ENCODE measurements around the gene TAPT1.
A peak's percentile ranks its signal among the peaks of the same experiment; 100 is the strongest.

GRCh38 chr4:16270454-16271328 lies 44.4 kb upstream of the TAPT1 start:
- TF ChIP-seq CTCF (IDR thresholded peaks at IDR 0.05), result peak; percentile 7; the same call in 1 of the 2 replicates
- no peak for TF ChIP-seq POLR2AphosphoS5 (IDR thresholded peaks at IDR 0.05; ENCODE audit: low read depth, low read length)
- TF ChIP-seq TCF7L2 (IDR thresholded peaks at IDR 0.05; ENCODE audit: low read depth, low read length), result no peak
- no peak for TF ChIP-seq SIN3A (IDR thresholded peaks at IDR 0.05; ENCODE audit: borderline replicate concordance, insufficient read depth, low read depth, low read length)
- TF ChIP-seq REST (IDR thresholded peaks at IDR 0.05; ENCODE audit: insufficient read depth in 1 of 2, low read depth in 2 of 2, low read length in 1 of 2), result no peak
